HL-60/S4 (cell line): ENCODE data around the gene OSBPL3.

Source experiments
- in situ Hi-C: fragments of 300-500 bp; cut with MboI; formaldehyde crosslinking; loops from 2 replicates; pipeline ENCODE4 v1.14.3; 2022; ENCODE audit warnings: low sequenced_read_pairs

OSBPL3 gene

DNA sequence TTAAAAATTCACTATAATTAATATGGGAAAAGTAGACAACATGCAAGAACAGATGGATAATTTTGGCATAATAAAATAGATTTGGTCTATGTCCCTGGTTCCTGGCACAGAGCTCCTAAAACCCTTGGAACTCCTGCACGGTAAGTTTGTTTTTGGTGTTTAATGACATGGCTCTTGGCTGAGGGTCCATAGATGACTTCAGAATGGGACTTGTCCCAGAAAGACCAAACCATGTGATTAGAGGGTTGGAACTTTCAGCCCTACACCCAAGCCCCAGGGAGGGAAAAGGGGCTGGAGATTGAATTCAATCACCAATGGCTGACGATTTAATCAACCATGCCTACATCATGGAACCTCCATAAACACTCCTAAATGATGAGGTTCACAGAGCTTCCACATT is 210.1 kb downstream of the OSBPL3 start:
- in situ Hi-C loops: no loop called here

DNA sequence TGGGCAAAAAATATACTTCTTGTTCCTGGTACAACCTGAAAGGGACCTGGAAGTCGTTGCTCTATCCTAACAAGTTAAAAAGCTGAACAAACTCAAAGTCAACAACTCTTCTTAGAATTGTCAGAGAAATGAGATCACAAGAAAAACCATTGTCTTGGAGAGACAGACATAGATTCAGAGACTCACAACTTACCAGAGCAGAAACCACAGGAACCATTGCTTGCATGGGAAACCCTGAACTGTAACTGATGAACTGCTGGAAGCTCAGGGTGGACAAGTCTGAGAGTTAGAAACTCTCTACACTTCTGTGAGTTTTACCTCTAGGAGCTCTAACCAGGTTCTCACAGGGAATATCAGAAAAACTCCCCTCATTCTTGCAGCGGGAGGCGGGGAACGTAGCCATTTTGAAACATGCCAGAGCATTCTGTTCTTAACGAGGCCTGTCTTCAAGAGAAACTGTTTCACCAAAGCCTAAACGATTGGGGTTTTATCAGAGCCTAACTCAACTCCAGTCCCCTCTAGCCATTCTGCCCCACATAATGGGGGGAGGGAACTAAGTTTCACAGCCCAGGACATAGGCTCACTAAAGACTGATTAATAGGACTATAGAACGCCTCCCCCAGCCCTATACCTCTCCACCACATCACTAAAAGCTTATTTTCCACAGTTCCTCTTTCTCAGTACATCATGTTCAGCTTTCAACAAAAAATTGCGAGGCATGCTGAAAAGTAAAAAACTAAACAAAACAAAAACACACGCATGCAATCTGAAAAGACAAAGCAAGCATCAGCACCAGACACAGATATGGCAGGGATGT is 210.8 kb downstream of the OSBPL3 start:
- in situ Hi-C loops: no loop called here

GRCh38 chr7:24767878-24768569 is 212.0 kb downstream of the OSBPL3 start:
- in situ Hi-C loops: no loop called here

GRCh38 chr7:24764972-24765744 is 214.8 kb downstream of the OSBPL3 start:
- in situ Hi-C loops: no loop called here

- in situ Hi-C loops: no loop called here
These were observed 216.0 kb downstream of the OSBPL3 start for GRCh38 chr7:24764011-24764410.

DNA sequence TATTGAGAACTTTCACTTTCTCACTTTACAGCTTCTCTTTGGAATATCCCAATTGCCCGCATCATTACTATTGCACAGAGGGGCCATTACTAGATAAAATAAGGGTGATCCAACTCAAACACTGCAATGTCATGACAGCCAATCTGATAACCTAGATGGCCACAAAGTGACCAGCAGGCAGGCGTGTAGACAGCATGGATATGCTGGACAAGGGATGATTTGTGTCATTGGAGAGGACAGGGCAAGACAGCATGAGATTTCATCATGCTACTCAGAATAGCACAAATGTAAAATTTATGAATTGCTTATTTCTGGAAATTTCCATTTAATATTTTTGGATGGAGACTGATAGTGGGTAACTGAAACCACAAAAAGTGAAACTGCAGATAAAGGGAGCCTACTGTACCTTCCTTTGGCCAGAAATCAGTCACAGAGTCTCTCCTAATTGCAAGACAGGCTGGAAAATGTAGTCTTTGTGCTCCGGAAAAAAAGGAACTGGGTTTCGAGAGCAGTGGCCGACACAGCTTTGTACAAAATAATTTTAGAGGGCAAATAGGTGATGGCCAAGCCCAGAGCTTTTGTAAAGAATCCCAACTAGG is 216.6 kb downstream of the OSBPL3 start:
- in situ Hi-C loops: no loop called here

- in situ Hi-C loops: no loop called here
These were observed 217.2 kb downstream of the OSBPL3 start for GRCh38 chr7:24762771-24763170.

DNA sequence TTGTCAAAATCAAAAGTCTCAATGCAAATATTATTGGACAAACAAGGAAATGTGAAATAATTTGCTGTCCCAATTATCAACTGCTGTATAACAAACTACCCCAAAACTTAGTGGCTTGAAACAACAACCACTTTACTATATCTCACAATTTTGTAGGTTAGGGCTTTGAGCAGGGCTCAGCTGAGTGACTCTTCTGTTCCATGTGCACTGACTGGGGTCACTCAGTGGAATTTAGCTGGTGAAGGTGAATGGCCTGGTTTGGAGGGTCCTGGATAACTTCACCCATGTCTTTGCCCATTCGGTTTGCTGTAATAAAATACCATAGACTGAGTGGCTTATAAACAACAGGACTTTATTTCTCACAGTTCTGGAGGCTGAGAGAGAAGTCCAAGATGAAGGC is 219.0 kb downstream of the OSBPL3 start:
- in situ Hi-C loops: no loop called here

DNA sequence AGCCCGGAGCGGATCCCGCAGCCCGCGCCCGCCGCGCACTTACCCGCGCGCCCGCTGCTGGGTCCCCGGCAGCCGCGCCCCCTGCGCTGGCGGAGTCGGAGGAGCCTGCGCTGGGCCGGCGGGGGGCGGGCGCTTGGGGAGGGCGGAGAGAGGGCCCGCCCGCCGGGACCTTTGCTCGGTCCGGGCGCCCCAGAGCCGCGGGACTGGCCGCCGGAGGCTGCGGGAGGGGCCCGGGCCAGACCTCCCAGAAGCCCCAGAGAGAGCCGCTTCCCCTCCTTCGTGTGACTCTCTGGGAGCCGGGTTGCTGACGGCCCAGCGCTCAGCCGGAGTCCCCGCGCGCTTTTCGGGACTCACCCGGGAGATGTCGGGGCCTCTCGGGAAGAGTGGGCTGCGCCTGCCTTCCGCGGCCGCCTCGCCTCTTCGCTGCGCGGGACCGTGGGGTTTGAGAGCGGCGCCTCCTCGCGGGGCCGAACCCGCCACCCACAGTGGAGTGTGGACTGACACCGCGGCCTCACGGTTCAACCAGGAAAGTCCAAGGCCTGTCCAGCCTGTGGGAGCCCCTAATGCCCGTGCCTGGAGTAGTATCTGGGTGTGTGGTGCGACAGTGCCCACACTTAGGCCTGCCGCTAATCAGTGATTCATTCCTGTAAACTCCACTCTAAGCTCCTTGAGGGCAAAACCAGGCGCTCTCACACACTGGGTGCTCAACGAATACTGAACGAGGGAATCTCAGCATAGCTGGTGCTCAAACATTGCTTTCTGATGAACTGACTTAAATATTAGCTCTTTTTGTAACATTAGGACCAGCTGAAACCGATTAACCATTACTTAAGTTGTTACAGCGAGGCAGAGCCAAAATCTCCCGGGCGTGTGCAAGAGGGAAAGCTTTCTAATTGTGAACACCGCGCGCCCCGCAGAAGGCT is 222.4 kb downstream of the OSBPL3 start, which contains the start of gene GSDME:
TSS of gene GSDME (minus strand) at position 112 of the 923 bp plus-strand sequence. CDS start 7,690 bp downstream, outside the sequence.
- in situ Hi-C loops: no loop called here

GRCh38 chr7:24756545-24757352 is 223.2 kb downstream of the OSBPL3 start:
- in situ Hi-C loops: no loop called here

GRCh38 chr7:24755541-24756407 is 224.2 kb downstream of the OSBPL3 start:
- in situ Hi-C loops: no loop called here

- in situ Hi-C loops: no loop called here
These were observed 225.0 kb downstream of the OSBPL3 start for GRCh38 chr7:24754906-24755506.

GRCh38 chr7:24752073-24752800 is 227.7 kb downstream of the OSBPL3 start:
- in situ Hi-C loops: no loop called here

DNA sequence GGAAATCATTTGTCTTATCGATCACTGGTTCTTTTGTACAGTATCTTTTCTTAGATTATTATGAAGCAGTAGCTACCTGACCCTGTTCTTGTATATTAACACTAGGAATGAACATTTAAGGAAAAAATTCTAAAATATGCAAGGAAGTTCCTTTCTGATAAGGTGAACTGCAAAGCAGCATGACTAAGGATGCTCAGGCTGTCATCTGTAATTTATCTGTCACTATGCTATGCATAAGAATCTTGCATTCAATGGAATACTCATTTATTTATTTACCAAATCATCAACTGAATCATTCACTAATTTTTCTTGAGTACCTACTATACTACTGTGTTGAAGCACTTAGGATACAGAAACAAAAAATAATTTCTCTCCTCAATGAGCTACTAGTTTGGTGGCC is 228.5 kb downstream of the OSBPL3 start:
- in situ Hi-C loops: no loop called here

DNA sequence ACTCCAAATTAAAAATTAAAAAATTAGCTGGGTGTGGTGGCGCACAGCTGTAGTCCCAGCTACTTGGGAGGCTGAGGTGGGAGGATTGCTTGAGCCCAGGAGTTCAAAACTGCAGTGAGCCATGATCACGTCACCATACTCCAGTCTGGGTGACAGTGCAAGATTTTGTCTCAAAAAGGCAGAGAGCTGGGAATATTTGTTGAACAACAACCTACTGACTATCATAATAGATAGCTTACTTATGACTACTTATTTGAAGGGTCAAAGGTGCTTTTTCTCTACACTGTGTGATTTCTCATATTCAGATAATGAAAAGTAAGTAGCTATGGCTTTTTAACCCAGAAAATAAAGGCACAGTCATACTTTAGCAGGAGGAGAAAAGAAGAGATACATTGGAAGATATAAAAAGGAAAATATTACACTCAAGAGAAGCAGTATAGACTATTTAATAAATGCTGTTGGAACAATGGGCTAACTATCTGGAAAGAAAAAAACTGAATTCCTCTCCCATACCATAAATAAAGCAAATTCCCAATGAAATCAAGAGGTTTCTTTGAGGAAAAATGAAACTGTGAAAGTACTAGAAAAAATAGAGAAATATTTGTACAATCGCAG is 229.4 kb downstream of the OSBPL3 start:
- in situ Hi-C loops: no loop called here

DNA sequence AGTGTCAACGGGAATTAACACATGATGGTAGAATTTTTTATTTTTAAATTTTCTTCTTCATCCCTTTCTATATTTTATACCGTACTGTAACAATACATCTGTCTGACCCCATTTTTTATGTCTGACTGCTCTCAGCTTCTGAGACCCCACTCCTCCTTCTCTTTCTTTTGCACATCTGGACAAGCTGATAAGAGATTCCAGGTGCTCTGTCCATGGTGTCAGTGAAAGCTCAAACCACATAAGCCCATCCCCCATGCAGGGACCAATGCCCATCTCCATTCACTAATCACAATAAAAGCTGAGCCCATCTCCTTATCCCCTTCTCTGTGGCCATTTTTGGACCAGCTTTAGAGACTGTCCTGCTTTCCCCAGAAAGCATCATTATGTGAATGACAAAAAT is 231.5 kb downstream of the OSBPL3 start:
- in situ Hi-C loops: no loop called here
